OCI-LY1 (cell line): ENCODE results near the gene ETV2.

ENCODE experiments used
- H2AFZ ChIP-seq: fragments of 200-600 bp; sonication (generic), shearing (Covaris generic); 2 replicates; pipeline ENCODE4 v1.6.0; 2014; ENCODE audit warnings: antibody characterized with exemption, mild to moderate bottlenecking, low read length
- H3F3A ChIP-seq: fragments of 200-600 bp; sonication (generic), shearing (Covaris generic); 2 replicates; pipeline ENCODE4 v1.6.0; 2014; ENCODE audit warnings: mild to moderate bottlenecking, antibody characterized with exemption, low read length, moderate library complexity; ENCODE audit not compliant: insufficient read depth
- H3K27ac ChIP-seq: fragments of 200-600 bp; sonication (generic); 2 replicates; pipeline ENCODE4 v1.5.1; 2014; ENCODE audit warnings: low read length, mixed run types, mild to moderate bottlenecking, low read depth; ENCODE audit not compliant: poor library complexity, severe bottlenecking
- H3K27me3 ChIP-seq: fragments of 200-600 bp; sonication (generic); 2 replicates; pipeline ENCODE4 v1.6.0; 2014; ENCODE audit warnings: antibody characterized with exemption, mild to moderate bottlenecking, low read length, moderate library complexity; ENCODE audit not compliant: insufficient read depth
- H3K36me3 ChIP-seq: fragments of 200-600 bp; sonication (generic); 2 replicates; pipeline ENCODE4 v1.6.1; 2014; ENCODE audit warnings: mild to moderate bottlenecking, antibody characterized with exemption, low read length, moderate library complexity, mixed read lengths; ENCODE audit not compliant: insufficient read depth
- H3K4me1 ChIP-seq: fragments of 200-600 bp; sonication (generic); 2 replicates; pipeline ENCODE4 v1.5.1; 2014; ENCODE audit warnings: mild to moderate bottlenecking, low read length, moderate library complexity; ENCODE audit not compliant: insufficient read depth, severe bottlenecking
- H3K4me2 ChIP-seq: fragments of 200-600 bp; sonication (generic), shearing (Covaris generic); 2 replicates; pipeline ENCODE4 v1.6.1; 2014; ENCODE audit warnings: low read length
- H3K4me3 ChIP-seq: fragments of 200-600 bp; sonication (generic); 2 replicates; pipeline ENCODE4 v1.5.1; 2014; ENCODE audit warnings: low read length, low read depth, mild to moderate bottlenecking, mixed read lengths; ENCODE audit not compliant: poor library complexity, severe bottlenecking
- H3K79me2 ChIP-seq: fragments of 200-600 bp; shearing (Covaris generic); 2 replicates; pipeline ENCODE4 v1.6.1; 2016; ENCODE audit warnings: mixed run types, low read length, mixed read lengths; ENCODE audit not compliant: insufficient read depth
- H3K9ac ChIP-seq: fragments of 200-600 bp; sonication (generic), shearing (Covaris generic); 2 replicates; pipeline ENCODE4 v1.6.1; 2014; ENCODE audit warnings: mild to moderate bottlenecking, low read length, mixed read lengths
- H3K9me2 ChIP-seq: fragments of 200-600 bp; sonication (generic), shearing (Covaris generic); 2 replicates; pipeline ENCODE4 v1.6.1; 2014; ENCODE audit warnings: low read depth, mild to moderate bottlenecking, low read length, mixed read lengths
- H3K9me3 ChIP-seq: fragments of 200-600 bp; shearing (Covaris generic); 2 replicates; pipeline ENCODE4 v1.6.1; 2014; ENCODE audit warnings: low read length, mixed read lengths
- H4K20me1 ChIP-seq: fragments of 200-600 bp; sonication (generic), shearing (Covaris generic); 2 replicates; pipeline ENCODE4 v1.6.0; 2016; ENCODE audit warnings: mild to moderate bottlenecking, low read length; ENCODE audit not compliant: insufficient read depth
- CTCF ChIP-seq: fragments of 200-600 bp; sonication (generic), shearing (Covaris generic); IDR thresholded peaks from 2 replicates; pipeline ENCODE4 v1.5.1; 2017; ENCODE audit warnings: mild to moderate bottlenecking, antibody characterized with exemption, low read length, moderate library complexity, mixed read lengths
- EZH2 ChIP-seq: fragments of 200-600 bp; sonication (generic), shearing (Covaris generic); IDR thresholded peaks from 2 replicates; pipeline ENCODE4 v1.8.0; 2017; ENCODE audit warnings: borderline replicate concordance, mixed run types, mild to moderate bottlenecking, antibody characterized with exemption, low read length, moderate library complexity, mixed read lengths

Gene ETV2

GRCh38 chr19:35612224-35612558 is 29.4 kb upstream of the ETV2 start:
- Histone ChIP-seq H2AFZ (peak overlapping the region; percentile 16), H4K20me1 (no peaks in the 10 kb centered on the region), H3K4me1 (peaks cover 31% of the 10 kb centered on the region), H3K79me2 (no peaks in the 10 kb centered on the region), H3F3A (no peaks in the 10 kb centered on the region), H3K9me2 (no peaks in the 10 kb centered on the region), H3K27me3 (no peaks in the 10 kb centered on the region), H3K9me3 (peaks cover 3% of the 10 kb centered on the region; the same call in 1 of the 2 replicates), H3K4me2 (peak overlapping the region; percentile 96), H3K36me3 (peaks cover 15% of the 10 kb centered on the region), H3K4me3 (peak overlapping the region; percentile 84), H3K9ac (peak overlapping the region; percentile 93), H3K27ac (no peak overlapping the region)
- no peak for TF ChIP-seq EZH2
- TF ChIP-seq CTCF = no peak

DNA sequence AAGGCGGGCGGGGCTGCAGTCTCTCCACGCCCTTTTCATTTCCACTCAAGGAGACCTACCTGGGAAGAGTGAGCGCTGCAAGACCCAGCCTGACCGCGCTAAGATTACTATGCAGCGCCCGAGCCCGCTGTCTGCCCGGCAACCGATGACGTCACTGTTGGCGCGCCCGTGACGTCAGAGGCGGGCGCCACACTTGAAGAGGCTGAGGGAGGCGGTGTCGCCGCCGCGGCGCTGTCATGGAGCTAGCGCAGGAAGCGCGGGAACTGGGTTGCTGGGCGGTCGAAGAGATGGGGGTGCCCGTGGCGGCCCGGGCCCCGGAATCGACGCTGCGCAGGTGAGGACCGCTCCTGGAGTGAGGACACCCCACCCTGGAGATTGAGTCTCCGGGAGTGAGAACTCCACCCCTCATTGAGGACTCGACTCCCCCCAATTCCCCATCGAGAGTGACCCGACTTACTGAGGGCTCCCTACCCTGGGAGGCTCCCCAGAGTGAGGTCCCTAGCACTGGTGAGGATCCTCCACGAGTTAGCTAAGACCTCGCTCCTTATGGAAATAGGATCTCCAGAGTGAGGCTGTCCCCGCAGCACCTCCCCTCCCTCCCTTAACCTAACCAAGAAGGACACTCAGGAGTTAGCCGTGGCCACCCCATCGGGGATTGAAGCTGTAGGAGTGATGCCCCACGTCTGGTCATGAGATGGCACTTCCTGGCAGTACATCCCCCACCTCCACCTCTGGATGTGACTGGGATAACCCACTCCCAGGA is 28.8 kb upstream of the ETV2 start, which contains the start of gene HAUS5:
Gene HAUS5 (plus strand): TSS at position 177 of the 763 bp plus-strand sequence. CDS start 60 bp downstream, at position 237.
- Histone ChIP-seq H4K20me1 (no peaks in the 10 kb centered on the region), H3K4me3 (peak within 1 kb of the TSS; percentile 84), H3K9me3 (no peaks in the 10 kb centered on the region), H3K27ac (peak within 1 kb of the TSS; percentile 64), H3K4me1 (peaks cover 31% of the 10 kb centered on the region), H3K4me2 (peak within 1 kb of the TSS; percentile 96), H3K9ac (peak within 1 kb of the TSS; percentile 93), H3K36me3 (peaks cover 20% of the 10 kb centered on the region), H3F3A (no peaks in the 10 kb centered on the region), H3K9me2 (no peaks in the 10 kb centered on the region), H3K79me2 (no peaks in the 10 kb centered on the region), H2AFZ (peak within 1 kb of the TSS; percentile 16), H3K27me3 (no peaks in the 10 kb centered on the region)
- TF ChIP-seq CTCF (no peak), EZH2 (no peak)

DNA sequence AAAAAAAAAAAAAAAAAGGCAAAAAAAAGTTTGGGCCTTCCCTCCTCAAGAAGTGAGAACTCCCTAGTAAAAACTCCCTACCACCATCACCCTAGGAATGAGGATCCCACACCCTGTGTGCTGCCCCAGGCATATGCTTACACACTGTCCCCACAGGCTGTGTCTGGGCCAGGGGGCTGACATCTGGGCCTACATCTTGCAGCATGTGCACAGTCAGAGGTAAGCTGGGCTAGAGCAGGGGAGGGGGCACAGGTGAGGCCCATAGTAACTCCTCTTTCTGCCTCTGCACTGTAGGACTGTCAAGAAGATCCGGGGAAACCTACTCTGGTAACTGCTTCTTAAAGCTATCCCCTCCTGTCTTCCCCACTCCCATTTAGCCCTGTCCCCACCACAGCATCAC is 28.0 kb upstream of the ETV2 start:
- H3K9me3 ChIP-seq = no peaks in the 10 kb centered on the region
- no peak for TF ChIP-seq EZH2
- no peak for TF ChIP-seq CTCF
- no peaks in the 10 kb centered on the region for H4K20me1 ChIP-seq
- H2AFZ ChIP-seq = no peak overlapping the region
- peaks cover 31% of the 10 kb centered on the region for H3K4me1 ChIP-seq
- no peaks in the 10 kb centered on the region for H3K27me3 ChIP-seq
- H3K9me2 ChIP-seq = no peaks in the 10 kb centered on the region
- H3K79me2 ChIP-seq = no peaks in the 10 kb centered on the region
- peaks cover 28% of the 10 kb centered on the region for H3K36me3 ChIP-seq
- no peak overlapping the region; the same call in 1 of the 2 replicates for H3K9ac ChIP-seq
- peak overlapping the region; percentile 96; the same call in 1 of the 2 replicates for H3K4me2 ChIP-seq
- no peak overlapping the region for H3K27ac ChIP-seq
- H3K4me3 ChIP-seq = peak overlapping the region; percentile 84
- H3F3A ChIP-seq = no peaks in the 10 kb centered on the region
